RWPE1 (cell line): ENCODE measurements around the gene NAA40.
A peak's percentile ranks its signal among the peaks of the same experiment; 100 is the strongest.

Source experiments
- CTCF ChIA-PET: fragments of 350-600 bp; sonication (Branson Sonifier 250); formaldehyde crosslinking; extraction: SDS; loops from one replicate; lab custom pipeline; 2021; lab: Yijun Ruan, JAX
- POLR2A ChIA-PET: fragments of 400-600 bp; formaldehyde crosslinking; extraction: SDS; loops from one replicate; lab custom pipeline; 2020; ENCODE audit warnings: antibody characterized with exemption; ENCODE audit not compliant: low non-redundant PET; lab: Yijun Ruan, JAX
- DNase-seq: peaks from one replicate; pipeline ENCODE4 v3.0.0; 2012; ENCODE audit warnings: low spot score
- H3K27ac ChIP-seq: fragments of 450-650 bp; 2 replicates; pipeline ENCODE4 v1.5.1; 2017
- TF ChIP-seq, protein P1 (sequence below): fragments of 450-650 bp; conservative IDR thresholded peaks from 2 replicates; pipeline ENCODE4 v1.5.1; 2017; ENCODE audit warnings: low read depth, mild to moderate bottlenecking

NAA40 gene

DNA sequence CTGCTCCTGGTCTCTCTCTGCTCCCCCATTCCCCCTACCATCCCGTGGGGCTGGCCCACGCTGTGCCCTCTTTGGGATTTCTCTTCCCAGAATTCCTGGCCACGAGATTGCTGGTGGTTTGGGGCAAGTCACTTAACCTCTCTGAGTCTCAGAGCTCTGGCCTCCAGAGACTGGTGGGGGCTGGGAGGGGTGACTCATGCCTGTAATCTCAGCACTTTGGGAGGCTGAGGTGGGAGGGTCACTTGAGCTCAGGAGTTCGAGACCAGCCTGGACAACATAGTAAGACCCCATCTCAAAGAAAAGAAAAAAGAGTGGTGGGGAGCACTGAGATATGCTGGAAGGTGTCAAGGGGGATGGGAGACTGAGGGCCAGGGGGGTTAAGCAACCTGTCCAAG lies 65.8 kb downstream of the NAA40 start:
- DNase-seq = no peak
- TF ChIP-seq, protein P1, sequence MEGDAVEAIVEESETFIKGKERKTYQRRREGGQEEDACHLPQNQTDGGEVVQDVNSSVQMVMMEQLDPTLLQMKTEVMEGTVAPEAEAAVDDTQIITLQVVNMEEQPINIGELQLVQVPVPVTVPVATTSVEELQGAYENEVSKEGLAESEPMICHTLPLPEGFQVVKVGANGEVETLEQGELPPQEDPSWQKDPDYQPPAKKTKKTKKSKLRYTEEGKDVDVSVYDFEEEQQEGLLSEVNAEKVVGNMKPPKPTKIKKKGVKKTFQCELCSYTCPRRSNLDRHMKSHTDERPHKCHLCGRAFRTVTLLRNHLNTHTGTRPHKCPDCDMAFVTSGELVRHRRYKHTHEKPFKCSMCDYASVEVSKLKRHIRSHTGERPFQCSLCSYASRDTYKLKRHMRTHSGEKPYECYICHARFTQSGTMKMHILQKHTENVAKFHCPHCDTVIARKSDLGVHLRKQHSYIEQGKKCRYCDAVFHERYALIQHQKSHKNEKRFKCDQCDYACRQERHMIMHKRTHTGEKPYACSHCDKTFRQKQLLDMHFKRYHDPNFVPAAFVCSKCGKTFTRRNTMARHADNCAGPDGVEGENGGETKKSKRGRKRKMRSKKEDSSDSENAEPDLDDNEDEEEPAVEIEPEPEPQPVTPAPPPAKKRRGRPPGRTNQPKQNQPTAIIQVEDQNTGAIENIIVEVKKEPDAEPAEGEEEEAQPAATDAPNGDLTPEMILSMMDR = no peak
- H3K27ac ChIP-seq = peak overlapping the region; percentile 46; the same call in 1 of the 2 replicates
- ChIA-PET CTCF (no interaction called here), POLR2A (no interaction called here)

DNA sequence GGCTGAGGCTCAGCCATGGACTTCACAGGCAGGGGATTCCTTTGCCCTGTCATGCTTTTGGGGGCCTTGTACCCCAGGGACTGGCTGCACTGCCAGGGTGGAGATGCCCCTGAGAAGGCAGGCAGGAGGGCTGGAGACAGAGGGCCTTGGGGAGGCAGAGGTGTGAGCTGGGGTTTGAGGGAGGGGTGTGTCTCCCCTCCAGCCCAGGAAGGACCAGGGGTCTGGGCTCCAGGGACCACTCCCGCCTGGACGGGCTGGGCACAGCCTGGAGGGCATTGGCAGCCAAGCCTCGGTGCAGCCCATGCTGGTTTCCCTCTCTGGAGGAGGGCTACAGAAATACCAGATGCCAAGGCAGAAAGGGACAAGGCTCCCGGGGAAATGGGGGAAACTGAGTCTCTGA lies 66.9 kb downstream of the NAA40 start:
- no peak for DNase-seq
- ChIA-PET CTCF (interaction anchor here (0.6 kb wide), 1 partner anchor 265 kb away, joined by 7 read pairs; no protein-coding TSS in a partner anchor), POLR2A (no interaction called here)
- no peak overlapping the region for H3K27ac ChIP-seq
- TF ChIP-seq, protein P1 = no peak

DNA sequence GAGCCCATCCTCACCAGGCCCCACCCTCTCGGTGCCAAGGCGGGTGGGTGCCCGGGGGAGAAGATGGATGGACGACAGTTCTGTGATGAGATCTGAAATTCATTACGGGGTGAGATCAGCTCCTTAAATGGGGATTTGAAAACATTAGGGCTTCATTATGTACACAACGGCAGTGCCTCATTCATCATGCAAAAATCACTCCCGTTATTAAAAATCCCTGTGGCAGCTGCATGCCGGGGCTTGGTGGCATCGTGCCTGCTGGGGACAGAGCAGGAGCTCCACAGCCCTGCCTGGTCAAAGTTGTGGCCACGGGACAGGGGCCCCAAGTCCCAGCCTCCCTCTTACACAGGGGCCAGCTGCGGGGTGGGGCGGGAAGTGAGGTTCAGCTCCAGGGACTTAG lies 67.6 kb downstream of the NAA40 start:
- TF ChIP-seq, protein P1 = no peak
- CTCF ChIA-PET = interaction anchor here (0.6 to 1.1 kb wide), 2 partner anchors 126 to 140 kb away, joined by 3 to 4 read pairs; no protein-coding TSS in a partner anchor
- H3K27ac ChIP-seq = no peak overlapping the region
- POLR2A ChIA-PET = no interaction called here
- DNase-seq = no peak
